AG09319 (cell line): ENCODE data around the gene FAAH2.
"Not testable (repeated sequence)": the region's sequence is repeated elsewhere in the genome, so short reads cannot be mapped to it uniquely, and the experiment has no call there.

Experiments used
- DNase-seq: peaks from one replicate; pipeline ENCODE4 v3.0.0-alpha.2; 2010; ENCODE audit warnings: low read depth; ENCODE audit errors: extremely low read depth
- CTCF ChIP-seq: IDR thresholded peaks from 2 replicates; pipeline ENCODE4 v1.5.1; 2011; ENCODE audit warnings: low read depth, mild to moderate bottlenecking, inconsistent platforms, low read length, moderate library complexity

Gene FAAH2

GRCh38 chrX:57353472-57354132 lies 67.1 kb downstream of the FAAH2 start:
- no peak for TF ChIP-seq CTCF
- no peak for DNase-seq

- no peak for DNase-seq
- no peak for TF ChIP-seq CTCF
These were observed 77.6 kb downstream of the FAAH2 start for GRCh38 chrX:57364145-57364544.

GRCh38 chrX:57366430-57366829 lies 79.9 kb downstream of the FAAH2 start:
- TF ChIP-seq CTCF, result no peak
- no peak for DNase-seq

GRCh38 chrX:57367649-57368048 lies 81.1 kb downstream of the FAAH2 start:
- TF ChIP-seq CTCF, result no peak
- DNase-seq, result no peak

- no peak for DNase-seq
- TF ChIP-seq CTCF, result no peak
These were observed 81.7 kb downstream of the FAAH2 start for GRCh38 chrX:57368158-57368557.

GRCh38 chrX:57379296-57379695 lies 92.8 kb downstream of the FAAH2 start:
- no peak for DNase-seq
- TF ChIP-seq CTCF, result no peak

GRCh38 chrX:57380026-57380796 lies 93.7 kb downstream of the FAAH2 start:
- no peak for DNase-seq
- no peak for TF ChIP-seq CTCF

GRCh38 chrX:57394162-57394561 lies 107.7 kb downstream of the FAAH2 start:
- not testable (repeated sequence) for DNase-seq

GRCh38 chrX:57403191-57403590 lies 116.7 kb downstream of the FAAH2 start:
- DNase-seq, result not testable (repeated sequence)
